Right lobe of liver (tissue), 6 donors: ENCODE measurements around the gene FAM228B. TPM values are rescaled to one million over a fixed set of nuclear protein-coding genes. Genes with fewer than 3 reads are reported as not detected.

Source experiments
- ATAC-seq, 4 donors: fragments of 200-7000 bp; cut with Tn5 transposase; one replicate each; pipeline ENCODE4 v1.9.1; 2020; ENCODE audit warnings: mild to moderate bottlenecking in 4 of 4, moderate library complexity in 4 of 4
- DNase-seq, 3 donors: peaks; one replicate each; pipeline ENCODE4 v3.0.0-alpha.2; 2020
- H3K27ac ChIP-seq, 3 donors: fragments of 200-600 bp; one replicate each; pipeline ENCODE4 v1.8.0; 2022
- H3K27me3 ChIP-seq, 2 donors: fragments of 200-600 bp; one replicate each; pipeline ENCODE4 v1.8.0; 2022
- H3K36me3 ChIP-seq, 4 donors: fragments of 200-600 bp; sonication (generic) in 1 of 4; one replicate each; pipeline versions ENCODE4 v1.5.1 to v1.8.0; 2017 to 2022; ENCODE audit warnings: control low read depth in 1 of 4
- H3K4me1 ChIP-seq, 4 donors: fragments of 200-600 bp; sonication (generic) in 1 of 4; one replicate each; pipeline versions ENCODE4 v1.5.1 to v1.8.0; 2017 to 2022; ENCODE audit warnings: control low read depth in 1 of 4
- H3K4me3 ChIP-seq, 3 donors: fragments of 200-600 bp; one replicate each; pipeline ENCODE4 v1.8.0; 2022
- H3K9me3 ChIP-seq, 4 donors: fragments of 200-600 bp; sonication (generic) in 1 of 4; one replicate each; pipeline versions ENCODE4 v1.5.1 to v1.8.0; 2017 to 2022; ENCODE audit warnings: control low read depth in 1 of 4
- POLR2A ChIP-seq: fragments of 450-650 bp; IDR thresholded peaks from one replicate; pipeline ENCODE4 v1.6.1; 2017; ENCODE audit warnings: antibody characterized with exemption, mild to moderate bottlenecking
- WGBS: methylation state at CpG from one replicate; pipeline ENCODE4 v1.1.6; 2018; ENCODE audit warnings: low coverage, low lambda C conversion rate; ENCODE audit not compliant: insufficient coverage; ENCODE audit errors: missing lambda C conversion rate; 5-methylcytosine and 5-hydroxymethylcytosine counted together
- intact Hi-C, 2 donors: fragments of 100-400 bp; cut with DNase I; formaldehyde crosslinking; loops; one replicate each; pipeline versions ENCODE4 v1.11.2 to v1.14.1; 2022
- total RNA-seq, 6 experiments: library from RNA; depleted of rRNA in 2 of 6; stranded (reverse); fragments of >200 nt in 2 of 6; fragmentation: NEBNext Ultra II Directional in 3 of 6; extraction: Animal tissue kit (Norgen Biotek cat#: 25700) in 3 of 6; gene quantifications; one replicate each; pipeline versions ENCODE4 v1.1.0 to v1.2.4, GENCODE V29; 2016 to 2023
- TF ChIP-seq, protein P1 (sequence below), 4 donors: fragments of 200-600 bp in 3 of 4; fragments of 450-650 bp in 1 of 4; IDR thresholded peaks; one replicate each; pipeline versions ENCODE4 v1.5.1 to v1.8.0; 2016 to 2022; ENCODE audit warnings: antibody characterized with exemption in 4 of 4, mild to moderate bottlenecking in 2 of 4
- donor health status: DM: no; HTN: yes; CAD: no.
- donor health status: DM: no; HTN: no; CAD: no.
- donor health status: DM: no; HTN: no; CAD: no.
- donor health status: DM: no; HTN: yes; CAD: no.
- donor health status: DM: no; HTN: yes; CAD: no.

FAM228B gene
- total RNA-seq, 6 experiments from 2014 or later: 2.8 to 4.6 (median 3.7) TPM

DNA sequence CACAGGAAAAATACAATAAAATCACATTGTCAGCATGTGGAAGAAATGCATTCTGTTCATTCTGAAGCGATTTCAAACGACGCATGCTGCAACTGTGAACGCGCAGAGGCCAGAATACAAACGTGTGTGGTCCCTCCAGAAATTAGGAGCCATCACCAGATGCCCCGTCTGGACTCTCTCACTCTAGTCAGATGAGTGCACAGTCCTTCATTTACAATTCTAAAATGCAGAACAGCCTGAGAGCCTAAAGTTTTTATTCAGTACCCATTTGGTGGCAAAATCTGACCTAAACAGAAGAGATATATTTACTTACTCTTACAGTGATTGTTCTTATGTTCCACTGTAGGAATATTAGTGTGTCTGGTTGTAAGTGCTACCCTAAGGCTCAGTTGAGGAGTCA is 88.1 kb downstream of the FAM228B start:
- H3K27ac ChIP-seq: no peak overlapping the region
- TF ChIP-seq, protein P1, sequence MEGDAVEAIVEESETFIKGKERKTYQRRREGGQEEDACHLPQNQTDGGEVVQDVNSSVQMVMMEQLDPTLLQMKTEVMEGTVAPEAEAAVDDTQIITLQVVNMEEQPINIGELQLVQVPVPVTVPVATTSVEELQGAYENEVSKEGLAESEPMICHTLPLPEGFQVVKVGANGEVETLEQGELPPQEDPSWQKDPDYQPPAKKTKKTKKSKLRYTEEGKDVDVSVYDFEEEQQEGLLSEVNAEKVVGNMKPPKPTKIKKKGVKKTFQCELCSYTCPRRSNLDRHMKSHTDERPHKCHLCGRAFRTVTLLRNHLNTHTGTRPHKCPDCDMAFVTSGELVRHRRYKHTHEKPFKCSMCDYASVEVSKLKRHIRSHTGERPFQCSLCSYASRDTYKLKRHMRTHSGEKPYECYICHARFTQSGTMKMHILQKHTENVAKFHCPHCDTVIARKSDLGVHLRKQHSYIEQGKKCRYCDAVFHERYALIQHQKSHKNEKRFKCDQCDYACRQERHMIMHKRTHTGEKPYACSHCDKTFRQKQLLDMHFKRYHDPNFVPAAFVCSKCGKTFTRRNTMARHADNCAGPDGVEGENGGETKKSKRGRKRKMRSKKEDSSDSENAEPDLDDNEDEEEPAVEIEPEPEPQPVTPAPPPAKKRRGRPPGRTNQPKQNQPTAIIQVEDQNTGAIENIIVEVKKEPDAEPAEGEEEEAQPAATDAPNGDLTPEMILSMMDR (IDR thresholded peaks at IDR 0.05): no peak
- TF ChIP-seq POLR2A: no peak
- no peaks in the 10 kb centered on the region for H3K9me3 ChIP-seq
- 73% methylated on average over 3 of the region's 7 CpGs for WGBS
- H3K4me3 ChIP-seq: no peak overlapping the region
- DNase-seq (no peak), ATAC-seq (no peak)
- H3K4me1 ChIP-seq: no peaks in the 10 kb centered on the region
- intact Hi-C loops: no loop called here
- H3K36me3 ChIP-seq: peaks cover 0 to 65% (median 13%) of the 10 kb centered on the region in 4 donors
- no peaks in the 10 kb centered on the region for H3K27me3 ChIP-seq

GRCh38 chr2:24214880-24215279 is 91.6 kb downstream of the FAM228B start:
- TF ChIP-seq POLR2A: no peak
- TF ChIP-seq, protein P1 (IDR thresholded peaks at IDR 0.05): no peak
- no peak overlapping the region for H3K27ac ChIP-seq
- no peak for DNase-seq
- no peaks in the 10 kb centered on the region for H3K9me3 ChIP-seq
- no peaks in the 10 kb centered on the region for H3K27me3 ChIP-seq
- H3K4me3 ChIP-seq: no peak overlapping the region
- 95% methylated on average over 3 of the region's 3 CpGs for WGBS
- no peak for ATAC-seq
- H3K4me1 ChIP-seq: no peaks in the 10 kb centered on the region
- peaks cover 0 to 44% (median 11%) of the 10 kb centered on the region in 4 donors for H3K36me3 ChIP-seq
- intact Hi-C loops: no loop called here

Other genes starting within 250 kb of the FAM228B start
- 10 to 100 TPM in 1 of 6 experiments, 1 to 10 TPM in 5; 7.5 to 12.1 (median 8.8) TPM for gene ATAD2B, start 196.3 kb upstream of the FAM228B start, total RNA-seq
- 1 to 10 TPM; 4.6 to 7.9 (median 6.2) TPM for gene UBXN2A, start 183.0 kb upstream of the FAM228B start, total RNA-seq
- gene MFSD2B, start 113.4 kb upstream of the FAM228B start, total RNA-seq: under 1 TPM in 3 of 6 experiments, not detected in 3; 0.07 to 0.62 (median 0.22) TPM
- gene WDCP, start 76.1 kb upstream of the FAM228B start, total RNA-seq: 1 to 10 TPM; 4.3 to 8.7 (median 5.5) TPM
- gene FKBP1B, start 73.7 kb upstream of the FAM228B start, total RNA-seq: 10 to 100 TPM in 1 of 6 experiments, 1 to 10 TPM in 5; 2.4 to 11.0 (median 3.2) TPM
- 10 to 100 TPM; 32.7 to 70.8 (median 40.3) TPM for gene SF3B6, start 47.1 kb upstream of the FAM228B start, total RNA-seq
- gene TP53I3, start 38.6 kb upstream of the FAM228B start, total RNA-seq: 10 to 100 TPM in 3 of 6 experiments, 1 to 10 TPM in 3; 5.2 to 20.4 (median 9.6) TPM
- gene PFN4, start 135 bp upstream of the FAM228B start, total RNA-seq: under 1 TPM in 4 of 6 experiments, not detected in 2; 0.22 to 0.66 (median 0.30) TPM
- gene FAM228A, start 51.6 kb downstream of the FAM228B start, total RNA-seq: under 1 TPM in 3 of 6 experiments, not detected in 3; 0.12 to 0.22 (median 0.18) TPM
- 10 to 100 TPM; 22.6 to 34.1 (median 28.9) TPM for gene ITSN2, start 237.1 kb downstream of the FAM228B start, total RNA-seq